T-helper 1 cell (primary cell): Measurements from ENCODE around the gene MPHOSPH8.
"Not testable (repeated sequence)": the region's sequence is repeated elsewhere in the genome, so short reads cannot be mapped to it uniquely, and the experiment has no call there.

Experiments
- DNase-seq, 5 donors: peaks; one replicate each; pipeline ENCODE4 v3.0.0-alpha.2; 2012 to 2020

The MPHOSPH8 gene

GRCh38 chr13:19634256-19634740 lies 839 bp downstream of the MPHOSPH8 start:
- DNase-seq, result no peak

GRCh38 chr13:19635926-19636325 lies 2.5 kb downstream of the MPHOSPH8 start:
- not testable (repeated sequence) for DNase-seq

- DNase-seq, result no peak
These were observed 10.2 kb downstream of the MPHOSPH8 start for GRCh38 chr13:19643652-19644051.

DNA sequence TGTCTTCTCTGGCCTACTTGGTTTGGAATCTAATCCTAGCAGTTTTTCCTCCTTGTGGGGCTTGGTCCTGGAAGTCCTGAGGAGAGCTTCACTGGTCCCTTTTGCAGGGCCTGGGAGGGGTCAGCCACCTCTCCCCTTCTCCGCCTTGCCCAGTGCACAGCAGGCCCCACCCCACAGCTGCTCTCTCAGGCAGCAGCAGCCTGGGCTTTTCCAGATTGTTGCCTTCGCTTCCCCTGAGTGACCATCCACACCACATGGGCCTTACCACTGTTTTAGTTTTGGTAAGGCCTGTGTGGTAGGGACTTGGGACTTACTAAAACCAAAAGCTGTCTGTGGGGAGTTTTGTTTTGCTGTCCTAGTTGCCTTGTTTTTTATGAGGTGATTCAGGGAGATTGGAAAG lies 11.5 kb downstream of the MPHOSPH8 start:
- DNase-seq, result no peak

DNA sequence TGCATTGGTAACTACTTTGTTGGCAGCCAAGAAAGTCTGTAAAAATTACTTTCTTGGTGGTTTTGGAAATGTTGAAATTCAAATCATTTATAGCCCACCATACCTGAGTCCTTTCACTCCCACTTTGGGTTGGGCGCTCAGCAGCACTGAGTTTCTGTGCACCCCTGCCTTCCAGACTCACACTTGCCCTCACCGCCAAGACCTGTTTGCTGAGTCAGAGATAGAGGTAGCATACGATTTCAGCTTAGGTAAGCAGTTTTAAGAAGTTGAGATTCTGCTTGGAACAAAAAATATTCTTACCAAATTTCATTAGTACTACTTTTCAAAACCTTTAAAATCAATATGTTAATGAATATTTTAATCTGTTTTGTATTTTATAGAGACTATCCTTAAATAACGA lies 12.6 kb downstream of the MPHOSPH8 start:
- no peak for DNase-seq

- no peak for DNase-seq
These were observed 17.3 kb downstream of the MPHOSPH8 start for GRCh38 chr13:19650742-19651141.

GRCh38 chr13:19657872-19658591 lies 24.6 kb downstream of the MPHOSPH8 start:
- no peak for DNase-seq

DNA sequence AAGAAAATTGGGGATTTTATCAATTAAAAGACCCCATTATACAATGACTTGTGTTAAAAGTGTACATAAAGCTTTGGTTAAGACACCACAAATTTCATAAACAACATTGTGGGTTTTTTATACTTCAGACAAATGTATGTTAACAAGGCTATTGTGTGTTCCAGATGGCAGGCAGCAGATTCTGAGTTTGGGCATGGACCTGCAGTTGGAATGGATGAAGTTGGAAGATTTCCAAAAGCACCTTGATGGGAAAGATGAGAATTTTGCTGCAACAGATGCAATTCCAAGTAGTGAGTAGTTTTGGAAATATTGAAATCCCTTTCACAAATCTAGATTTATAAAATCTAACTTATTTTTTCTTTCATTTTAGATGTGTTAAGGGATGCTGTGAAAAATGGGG lies 25.4 kb downstream of the MPHOSPH8 start:
- DNase-seq, result no peak

DNA sequence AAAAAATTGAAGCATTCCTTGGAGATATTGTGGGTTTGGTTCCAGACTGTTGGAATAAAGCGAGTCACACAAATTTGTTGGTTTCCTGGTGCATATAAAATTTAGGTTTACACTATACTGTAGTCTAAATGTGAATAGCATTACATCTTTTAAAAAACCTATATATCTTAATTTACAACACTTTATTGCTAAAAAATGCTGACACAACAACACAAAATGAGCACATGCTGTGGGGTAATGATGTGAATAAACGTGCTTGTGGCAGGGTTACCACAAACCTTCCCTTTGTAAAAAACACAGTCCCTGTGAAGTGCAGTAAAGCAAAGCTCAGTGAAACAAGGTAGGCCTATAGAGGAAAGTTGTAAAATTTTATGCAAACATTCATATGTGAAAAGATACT lies 27.7 kb downstream of the MPHOSPH8 start:
- DNase-seq, result no peak

GRCh38 chr13:19661561-19661960 lies 28.1 kb downstream of the MPHOSPH8 start:
- no peak for DNase-seq

DNA sequence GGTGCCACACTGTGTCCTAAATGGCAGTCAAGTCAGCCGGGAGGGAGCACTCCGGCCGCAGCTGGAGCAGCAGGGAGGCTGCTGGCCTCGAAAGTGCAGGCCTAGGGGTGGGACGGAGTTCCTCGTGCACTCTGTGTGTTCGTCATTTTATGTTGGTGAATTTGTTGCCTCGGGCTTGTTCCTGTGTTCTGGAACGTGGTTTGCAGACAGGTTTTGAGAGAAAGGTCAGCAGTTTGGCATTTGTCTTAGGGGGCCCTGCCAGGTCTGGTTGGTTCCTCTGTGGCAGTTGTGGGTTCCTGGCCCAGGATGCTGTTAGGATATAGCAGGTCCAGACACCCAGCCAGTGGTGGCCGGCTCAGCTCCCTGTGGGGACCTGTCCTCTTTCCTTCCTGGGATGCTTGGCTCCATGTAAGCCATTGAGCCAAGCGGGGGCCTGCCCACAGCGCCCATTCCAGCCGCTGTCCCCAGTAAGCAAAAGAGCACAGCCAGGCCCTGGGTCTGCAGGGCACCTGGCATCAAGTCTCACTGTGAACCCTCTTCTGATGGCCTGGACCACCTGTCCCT lies 30.0 kb downstream of the MPHOSPH8 start:
- no peak for DNase-seq

GRCh38 chr13:19664481-19665230 lies 31.2 kb downstream of the MPHOSPH8 start:
- no peak for DNase-seq

- DNase-seq, result no peak
These were observed 32.0 kb downstream of the MPHOSPH8 start for GRCh38 chr13:19665427-19665859.

- DNase-seq, result no peak
These were observed 35.3 kb downstream of the MPHOSPH8 start for GRCh38 chr13:19668778-19669177.

GRCh38 chr13:19670147-19670546 lies 36.7 kb downstream of the MPHOSPH8 start:
- DNase-seq, result no peak

DNA sequence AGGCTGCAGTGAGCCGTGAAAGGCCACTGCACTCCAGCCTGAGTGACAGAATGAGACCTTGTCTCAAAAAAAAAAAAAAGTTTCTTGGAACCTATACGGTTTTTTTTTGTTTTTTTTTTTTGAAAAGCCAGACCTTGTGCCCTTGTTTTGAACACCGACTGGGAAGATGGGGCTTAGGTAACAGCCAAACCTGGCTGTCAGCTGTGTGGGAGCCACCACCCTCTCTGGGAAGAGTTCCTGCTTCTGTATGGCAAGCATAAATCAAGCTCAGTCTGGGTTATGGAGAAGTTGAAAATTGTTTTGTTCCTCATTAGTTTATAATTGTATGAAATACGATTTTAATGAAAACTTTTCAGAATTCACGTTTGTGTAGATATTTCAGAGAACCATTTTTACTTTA lies 39.5 kb downstream of the MPHOSPH8 start:
- DNase-seq, result no peak

GRCh38 chr13:19673473-19674430 lies 40.3 kb downstream of the MPHOSPH8 start:
- DNase-seq, result no peak

DNA sequence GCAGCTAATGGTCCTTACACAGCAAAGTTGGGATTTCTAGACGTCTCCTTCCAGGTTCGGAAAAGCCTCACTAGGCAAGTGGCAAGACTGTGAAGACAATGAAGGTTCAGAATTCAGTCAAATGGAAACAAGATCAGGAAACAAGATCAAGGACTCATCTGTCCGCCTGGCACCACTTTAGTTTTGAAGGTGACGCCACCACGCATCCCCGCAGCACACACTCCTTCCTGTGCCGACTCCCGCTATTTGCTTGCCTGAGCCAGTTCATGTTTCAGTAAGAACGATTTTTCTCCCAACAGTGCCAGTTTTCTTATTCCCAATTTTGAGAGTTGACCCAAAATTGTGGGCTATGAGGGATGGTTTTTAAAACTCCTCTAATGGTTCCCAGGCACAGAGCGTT lies 41.4 kb downstream of the MPHOSPH8 start:
- no peak for DNase-seq

GRCh38 chr13:19676168-19676567 lies 42.7 kb downstream of the MPHOSPH8 start:
- DNase-seq, result no peak

GRCh38 chr13:19680751-19681150 lies 47.3 kb downstream of the MPHOSPH8 start:
- no peak for DNase-seq

GRCh38 chr13:19681517-19681916 lies 48.1 kb downstream of the MPHOSPH8 start:
- peak in 1 of 5 donors; percentile 4 for DNase-seq

- DNase-seq, result no peak
These were observed 51.6 kb downstream of the MPHOSPH8 start for GRCh38 chr13:19685034-19685433.

GRCh38 chr13:19685437-19685836 lies 52.0 kb downstream of the MPHOSPH8 start:
- DNase-seq, result no peak
